Peyer's patch (tissue), 4 donors: ENCODE data around the gene NT5C1A.

ENCODE experiments used
- POLR2A ChIP-seq, 2 donors: fragments of 450-650 bp; IDR thresholded peaks; one replicate each; pipeline ENCODE4 v1.5.1; 2017; ENCODE audit warnings: antibody characterized with exemption in 2 of 2, mild to moderate bottlenecking in 2 of 2, moderate library complexity in 2 of 2
- TF ChIP-seq, protein P1 (sequence below), 6 experiments: fragments of 450-650 bp in 4 of 6; fragments of 200-600 bp in 2 of 6; sonication (generic) in 1 of 6; IDR thresholded peaks; one replicate each; pipeline ENCODE4 v1.5.1; 2017 to 2019; ENCODE audit warnings: antibody characterized with exemption in 6 of 6, mild to moderate bottlenecking in 3 of 6, moderate library complexity in 1 of 6

DNA sequence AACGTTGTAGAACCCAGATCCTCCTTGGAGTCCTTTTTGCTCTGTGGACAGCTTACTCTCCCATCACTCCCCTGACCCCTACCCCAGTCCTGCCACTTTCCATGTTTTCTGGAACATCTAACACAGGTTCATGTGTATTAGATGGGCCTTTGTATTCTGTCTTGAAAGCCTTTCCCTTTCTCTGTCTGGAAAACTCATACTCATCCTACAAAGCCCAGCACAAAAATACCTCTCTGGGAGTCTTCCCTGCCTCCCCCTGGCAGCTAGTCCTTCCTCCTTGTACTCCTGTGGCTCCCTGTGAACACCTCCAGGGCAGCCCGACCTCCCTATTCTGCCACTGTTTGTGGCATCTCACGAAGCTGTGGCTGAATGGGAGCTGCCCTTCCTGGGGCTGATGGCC lies 24.7 kb downstream of the NT5C1A start:
- TF ChIP-seq POLR2A (IDR thresholded peaks at IDR 0.05), result no peak
- TF ChIP-seq, protein P1, sequence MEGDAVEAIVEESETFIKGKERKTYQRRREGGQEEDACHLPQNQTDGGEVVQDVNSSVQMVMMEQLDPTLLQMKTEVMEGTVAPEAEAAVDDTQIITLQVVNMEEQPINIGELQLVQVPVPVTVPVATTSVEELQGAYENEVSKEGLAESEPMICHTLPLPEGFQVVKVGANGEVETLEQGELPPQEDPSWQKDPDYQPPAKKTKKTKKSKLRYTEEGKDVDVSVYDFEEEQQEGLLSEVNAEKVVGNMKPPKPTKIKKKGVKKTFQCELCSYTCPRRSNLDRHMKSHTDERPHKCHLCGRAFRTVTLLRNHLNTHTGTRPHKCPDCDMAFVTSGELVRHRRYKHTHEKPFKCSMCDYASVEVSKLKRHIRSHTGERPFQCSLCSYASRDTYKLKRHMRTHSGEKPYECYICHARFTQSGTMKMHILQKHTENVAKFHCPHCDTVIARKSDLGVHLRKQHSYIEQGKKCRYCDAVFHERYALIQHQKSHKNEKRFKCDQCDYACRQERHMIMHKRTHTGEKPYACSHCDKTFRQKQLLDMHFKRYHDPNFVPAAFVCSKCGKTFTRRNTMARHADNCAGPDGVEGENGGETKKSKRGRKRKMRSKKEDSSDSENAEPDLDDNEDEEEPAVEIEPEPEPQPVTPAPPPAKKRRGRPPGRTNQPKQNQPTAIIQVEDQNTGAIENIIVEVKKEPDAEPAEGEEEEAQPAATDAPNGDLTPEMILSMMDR (IDR thresholded peaks at IDR 0.05), result no peak
